ENCODE data around the gene RAG2.

The RAG2 gene

DNA sequence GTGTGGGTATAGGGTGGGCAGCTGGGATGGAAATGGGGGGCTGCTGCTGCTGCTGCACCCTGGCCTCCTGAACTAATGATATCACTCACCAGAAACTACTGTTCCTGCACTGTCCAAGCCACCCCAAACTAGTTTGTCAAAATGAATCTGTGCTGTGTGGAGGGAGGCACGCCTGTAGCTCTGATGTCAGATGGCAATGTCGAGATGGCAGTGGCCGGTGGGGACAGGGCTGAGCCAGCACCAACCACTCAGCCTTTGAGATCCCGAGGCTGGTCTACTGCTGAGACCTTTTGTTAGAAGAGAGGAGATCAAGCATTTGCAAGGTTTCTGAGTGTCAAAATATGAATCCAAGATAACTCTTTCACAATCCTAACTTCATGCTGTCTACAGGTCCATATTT lies 28.9 kb downstream of the RAG2 start:
- no peak for DNase-seq (ENCODE audit: low spot score)

DNA sequence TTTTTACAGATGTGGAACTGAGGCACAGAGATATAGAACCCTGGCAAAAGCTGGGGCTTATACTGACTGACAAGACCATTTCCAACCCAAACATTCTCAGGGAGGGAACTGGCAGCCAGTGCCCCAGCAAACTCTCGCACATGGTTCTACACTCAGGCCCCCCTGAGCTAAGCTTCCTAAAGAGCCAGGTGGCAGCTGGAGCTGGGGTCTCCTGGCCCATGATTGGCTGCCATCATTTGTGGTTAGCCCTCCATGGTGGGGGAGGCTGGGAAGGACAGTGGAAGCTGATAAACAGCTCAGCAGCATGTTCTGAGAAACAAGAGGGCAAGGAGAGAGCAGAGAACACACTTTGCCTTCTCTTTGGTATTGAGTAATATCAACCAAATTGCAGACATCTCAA lies 30.3 kb downstream of the RAG2 start, which contains the start of gene RAG1:
RAG1 (plus strand) TSS at position 314 of the 400 bp plus-strand sequence. CDS start 5,298 bp downstream, outside the sequence.
- DNase-seq (ENCODE audit: low spot score), result no peak
- TF ChIP-seq, protein P1, sequence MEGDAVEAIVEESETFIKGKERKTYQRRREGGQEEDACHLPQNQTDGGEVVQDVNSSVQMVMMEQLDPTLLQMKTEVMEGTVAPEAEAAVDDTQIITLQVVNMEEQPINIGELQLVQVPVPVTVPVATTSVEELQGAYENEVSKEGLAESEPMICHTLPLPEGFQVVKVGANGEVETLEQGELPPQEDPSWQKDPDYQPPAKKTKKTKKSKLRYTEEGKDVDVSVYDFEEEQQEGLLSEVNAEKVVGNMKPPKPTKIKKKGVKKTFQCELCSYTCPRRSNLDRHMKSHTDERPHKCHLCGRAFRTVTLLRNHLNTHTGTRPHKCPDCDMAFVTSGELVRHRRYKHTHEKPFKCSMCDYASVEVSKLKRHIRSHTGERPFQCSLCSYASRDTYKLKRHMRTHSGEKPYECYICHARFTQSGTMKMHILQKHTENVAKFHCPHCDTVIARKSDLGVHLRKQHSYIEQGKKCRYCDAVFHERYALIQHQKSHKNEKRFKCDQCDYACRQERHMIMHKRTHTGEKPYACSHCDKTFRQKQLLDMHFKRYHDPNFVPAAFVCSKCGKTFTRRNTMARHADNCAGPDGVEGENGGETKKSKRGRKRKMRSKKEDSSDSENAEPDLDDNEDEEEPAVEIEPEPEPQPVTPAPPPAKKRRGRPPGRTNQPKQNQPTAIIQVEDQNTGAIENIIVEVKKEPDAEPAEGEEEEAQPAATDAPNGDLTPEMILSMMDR (IDR thresholded peaks at IDR 0.05), result no peak
- H3K4me3 ChIP-seq, result no peak within 1 kb of the TSS
- no peak within 1 kb of the TSS for H3K27ac ChIP-seq

More for the DNA sequence above, 28.9 kb downstream of the RAG2 start:
- TF ChIP-seq, protein P1 (IDR thresholded peaks at IDR 0.05), result no peak
- H3K27ac ChIP-seq, result no peak overlapping the region
- no peak overlapping the region for H3K4me3 ChIP-seq

DNA sequence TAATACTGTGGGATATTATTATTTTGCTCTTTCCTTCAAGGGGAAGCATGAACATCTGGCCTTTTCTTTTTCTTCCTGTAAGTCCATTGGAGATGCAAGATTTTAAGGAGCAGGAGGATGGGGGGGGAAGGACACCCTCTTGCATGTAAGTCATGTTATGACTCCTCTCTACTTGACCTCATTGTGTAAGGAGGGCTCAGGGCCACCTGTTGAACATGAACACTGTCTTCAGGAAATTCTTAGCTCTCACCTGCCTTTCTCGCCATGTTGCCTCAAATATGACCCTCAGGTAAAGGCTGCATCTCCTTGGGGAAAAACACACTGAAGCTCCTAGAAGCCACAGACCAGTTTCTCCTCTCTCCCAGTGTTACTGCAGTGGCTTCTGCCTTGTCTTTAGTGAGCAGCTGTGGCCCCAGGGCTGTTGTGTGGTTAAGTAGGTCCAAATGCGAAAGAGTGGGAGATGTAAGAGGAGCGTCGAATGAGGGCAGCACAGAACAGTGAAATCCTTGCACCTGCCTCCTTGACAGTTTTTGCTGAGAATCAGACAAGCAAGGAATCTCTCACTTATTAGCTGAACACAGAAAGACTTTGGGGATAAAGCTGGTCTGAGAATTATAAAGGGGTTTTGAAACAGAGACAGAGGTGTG lies 31.5 kb downstream of the RAG2 start:
- TF ChIP-seq, protein P1 (IDR thresholded peaks at IDR 0.05), result no peak
- Histone ChIP-seq H3K4me3 (no peak overlapping the region), H3K27ac (no peak overlapping the region)
- DNase-seq (ENCODE audit: low spot score), result no peak

DNA sequence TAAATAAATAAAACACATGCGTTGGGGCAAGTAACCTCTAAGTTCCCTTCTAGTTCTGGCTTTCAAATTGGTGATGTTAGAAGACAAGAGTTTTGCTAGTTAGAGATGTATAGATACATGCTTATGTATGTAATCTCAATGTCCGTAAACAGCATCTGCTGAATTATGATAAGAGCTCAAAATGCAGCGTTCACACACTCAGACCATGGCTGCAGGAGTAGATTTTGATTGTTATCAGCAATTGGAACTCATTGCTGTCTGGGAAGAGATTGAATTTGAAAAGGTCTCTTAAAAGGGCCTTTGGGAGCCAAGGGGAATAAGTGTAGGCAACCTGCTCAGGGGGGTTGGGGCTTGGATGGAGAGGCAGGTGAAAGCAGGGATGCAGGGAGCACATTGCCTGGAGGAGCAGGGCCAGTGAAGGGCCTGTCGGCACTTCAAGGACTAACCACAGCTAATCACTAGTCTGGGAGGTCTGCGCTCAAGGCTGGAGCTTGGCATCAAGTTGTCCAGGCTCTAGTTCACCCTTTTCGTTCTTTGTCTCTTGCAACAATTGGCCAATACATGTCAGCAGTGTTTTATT lies 32.9 kb downstream of the RAG2 start:
- TF ChIP-seq, protein P1 (IDR thresholded peaks at IDR 0.05), result no peak

DNA sequence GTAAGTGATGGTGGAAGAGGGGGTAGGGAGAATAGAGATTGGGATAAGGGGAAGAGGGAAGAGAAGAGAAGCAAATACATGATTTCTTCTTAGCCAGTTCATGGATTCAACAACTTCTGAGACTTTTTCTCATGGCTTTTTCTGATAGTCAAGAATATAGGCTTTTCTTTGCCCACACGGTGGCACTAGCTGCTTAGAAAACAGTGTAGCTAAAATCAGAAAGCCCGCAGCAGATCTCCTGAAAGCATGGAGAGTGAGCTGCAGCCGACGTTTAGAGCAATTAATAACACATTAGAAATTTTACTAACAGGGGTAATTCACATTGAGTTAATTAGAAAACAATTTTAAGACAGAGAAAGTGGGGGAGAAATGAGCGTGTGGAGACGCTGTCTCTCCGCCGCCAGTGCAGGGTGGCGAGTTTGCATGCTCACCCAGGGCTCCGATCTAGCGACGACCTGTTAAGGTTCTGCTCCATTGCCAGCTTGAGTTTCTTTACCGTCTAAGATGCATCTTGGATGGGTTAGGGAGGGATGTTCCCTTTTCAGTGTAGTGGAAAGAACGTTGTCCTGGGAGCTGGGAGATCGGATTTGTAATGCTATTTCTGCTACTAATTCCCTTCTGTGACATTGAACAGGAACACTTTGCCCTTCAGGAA lies 33.5 kb downstream of the RAG2 start:
- H3K4me3 ChIP-seq, result peak overlapping the region; percentile 66
- DNase-seq (ENCODE audit: low spot score), result no peak
- TF ChIP-seq, protein P1 (IDR thresholded peaks at IDR 0.05), result peak; percentile 56
- no peak overlapping the region for H3K27ac ChIP-seq

More for the DNA sequence above, 32.9 kb downstream of the RAG2 start:
- no peak for DNase-seq (ENCODE audit: low spot score)
- Histone ChIP-seq H3K27ac (no peak overlapping the region), H3K4me3 (peak overlapping the region; percentile 66)

DNA sequence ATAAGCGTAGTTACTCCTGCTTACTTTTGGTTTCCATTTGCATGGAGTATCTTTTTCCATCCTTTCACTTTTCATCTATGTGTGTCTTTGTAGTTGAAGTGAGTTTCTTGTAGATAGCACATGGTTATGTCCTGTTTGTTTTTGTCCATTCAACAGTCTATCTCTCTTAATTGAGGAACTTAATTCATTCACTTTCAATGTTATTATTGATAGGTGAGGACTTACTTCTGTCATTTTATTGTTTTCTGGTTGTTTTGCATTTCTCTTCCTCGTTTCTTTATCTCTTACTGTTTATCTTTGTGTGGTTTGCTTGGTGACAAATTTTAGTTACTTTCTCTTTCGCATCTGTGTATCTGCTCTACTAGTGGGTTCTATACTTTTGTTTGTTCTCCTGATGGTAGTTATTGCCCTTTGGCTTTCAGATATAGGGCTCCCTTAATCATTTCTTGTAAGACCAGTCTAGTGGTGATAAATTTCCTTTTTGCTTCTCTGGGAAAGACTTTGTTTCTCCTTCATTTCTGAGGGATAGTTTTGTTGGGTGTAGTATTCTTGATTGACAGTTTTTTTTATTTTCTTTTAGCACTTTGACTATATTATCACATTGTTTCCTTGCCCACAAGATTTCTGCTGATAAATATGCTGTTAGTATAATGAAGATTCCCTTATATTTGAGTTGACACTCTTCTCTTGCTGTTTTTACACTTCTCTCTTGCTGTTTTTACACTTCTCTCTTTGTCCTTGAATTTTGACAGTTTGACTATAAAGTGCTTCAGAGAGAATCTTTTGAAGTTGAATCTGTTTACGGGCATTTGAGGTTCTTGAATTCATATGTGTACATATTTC lies 39.2 kb downstream of the RAG2 start:
- Histone ChIP-seq H3K27ac (no peak overlapping the region), H3K4me3 (no peak overlapping the region)
- DNase-seq (ENCODE audit: low spot score), result no peak
- TF ChIP-seq, protein P1 (IDR thresholded peaks at IDR 0.05), result no peak
